ENCODE data around the gene NTMT1. TPM values are rescaled to one million over a fixed set of nuclear protein-coding genes. Genes with fewer than 3 reads are reported as not detected.
A peak's percentile ranks its signal among the peaks of the same experiment; 100 is the strongest.

NTMT1 gene
- total RNA-seq, 2 experiments from 2014 or later, result 50.7 to 52.5 TPM

GRCh38 chr9:129586245-129586644 is 39.7 kb upstream of the NTMT1 start:
- Histone ChIP-seq H3K27me3 (ENCODE audit: control insufficient read depth in 1 of 2, insufficient read depth in 2 of 2, low read length in 2 of 2) (no peaks in the 10 kb centered on the region), H3K27ac (ENCODE audit: low read depth in 1 of 2, low read length in 2 of 2) (peak overlapping the region in 1 of 2 donors; percentile 9), H3K9me3 (ENCODE audit: control insufficient read depth in 1 of 2, insufficient read depth in 1 of 2, low read length in 2 of 2) (peaks cover 0 to 3% of the 10 kb centered on the region in 2 experiments), H3K36me3 (ENCODE audit: insufficient read depth, low read length) (no peaks in the 10 kb centered on the region), H3K4me3 (ENCODE audit: low read length) (no peak overlapping the region), H3K4me1 (ENCODE audit: insufficient read depth, low read length) (peaks cover 50% of the 10 kb centered on the region)
- Mint-ChIP-seq H3K9me3 (no peaks in the 10 kb centered on the region), H3K36me3 (ENCODE audit: low read depth) (no peaks in the 10 kb centered on the region), H3K4me3 (no peak overlapping the region), H3K27ac (peak overlapping the region; percentile 37), H3K4me1 (ENCODE audit: low read depth) (peaks cover 49% of the 10 kb centered on the region), H3K27me3 (no peaks in the 10 kb centered on the region)
- TF ChIP-seq CTCF (IDR thresholded peaks at IDR 0.05), result no peak
- ChIA-PET CTCF (interaction anchor here (1.0 to 2.2 kb wide), 2 partner anchors 12 to 25 kb away, joined by 4 to 8 read pairs; no protein-coding TSS in a partner anchor), POLR2A (interaction anchor here (0.7 to 1.7 kb wide), 4 partner anchors 10 to 265 kb away, joined by 3 to 5 read pairs (median 3); no protein-coding TSS in a partner anchor)
- intact Hi-C loops (cut with DNase I, micrococcal nuclease), result loop anchor here in 1 of 2 experiments (10.0 kb wide), 1 partner anchor 91 kb away; no protein-coding TSS in a partner anchor
- ATAC-seq (ENCODE audit: poor library complexity) (peak; percentile 71), DNase-seq (peak in 3 of 14 experiments; percentile 30 to 49 (median 32))

- Mint-ChIP-seq H3K27me3 (no peaks in the 10 kb centered on the region), H3K9me3 (no peaks in the 10 kb centered on the region), H3K36me3 (ENCODE audit: low read depth) (no peaks in the 10 kb centered on the region), H3K27ac (peak overlapping the region; percentile 37), H3K4me1 (ENCODE audit: low read depth) (peaks cover 47% of the 10 kb centered on the region), H3K4me3 (peak overlapping the region; percentile 12)
- POLR2A ChIA-PET, result interaction anchor here (0.7 to 1.7 kb wide), 3 partner anchors 9 to 203 kb away, joined by 3 to 5 read pairs (median 3); no protein-coding TSS in a partner anchor
- ATAC-seq (ENCODE audit: poor library complexity) (peak; percentile 57), DNase-seq (peak in 5 of 14 experiments; percentile 30 to 69 (median 54))
- intact Hi-C loops (cut with DNase I, micrococcal nuclease), result loop anchor here in 1 of 2 experiments (10.0 kb wide), 1 partner anchor 92 kb away; no protein-coding TSS in a partner anchor
- H3K27ac ChIP-seq (ENCODE audit: low read depth in 1 of 2, low read length in 2 of 2), result peak overlapping the region in 1 of 2 donors; percentile 9
- no peaks in the 10 kb centered on the region for H3K27me3 ChIP-seq (ENCODE audit: control insufficient read depth in 1 of 2, insufficient read depth in 2 of 2, low read length in 2 of 2)
- TF ChIP-seq CTCF (IDR thresholded peaks at IDR 0.05), result no peak
- peaks cover 0 to 3% of the 10 kb centered on the region in 2 experiments for H3K9me3 ChIP-seq (ENCODE audit: control insufficient read depth in 1 of 2, insufficient read depth in 1 of 2, low read length in 2 of 2)
- CTCF ChIA-PET, result interaction anchor here (1.0 to 2.2 kb wide), 2 partner anchors 11 to 24 kb away, joined by 4 to 8 read pairs; no protein-coding TSS in a partner anchor
- H3K36me3 ChIP-seq (ENCODE audit: insufficient read depth, low read length), result no peaks in the 10 kb centered on the region
- H3K4me1 ChIP-seq (ENCODE audit: insufficient read depth, low read length), result peaks cover 46% of the 10 kb centered on the region
- no peak overlapping the region for H3K4me3 ChIP-seq (ENCODE audit: low read length)
These were observed 39.3 kb upstream of the NTMT1 start for GRCh38 chr9:129586685-129587084.

- peaks cover 40% of the 10 kb centered on the region for H3K4me1 ChIP-seq (ENCODE audit: insufficient read depth, low read length)
- Mint-ChIP-seq H3K27me3 (no peaks in the 10 kb centered on the region), H3K4me3 (no peak overlapping the region), H3K4me1 (ENCODE audit: low read depth) (peaks cover 37% of the 10 kb centered on the region), H3K27ac (peak overlapping the region; percentile 37), H3K9me3 (no peaks in the 10 kb centered on the region), H3K36me3 (ENCODE audit: low read depth) (no peaks in the 10 kb centered on the region)
- CTCF ChIA-PET, result interaction anchor here (1.0 to 2.2 kb wide), 2 partner anchors 10 to 23 kb away, joined by 4 to 8 read pairs; no protein-coding TSS in a partner anchor
- intact Hi-C loops (cut with DNase I, micrococcal nuclease), result loop anchor here in 1 of 2 experiments (10.0 kb wide), 1 partner anchor 93 kb away; no protein-coding TSS in a partner anchor
- no peak overlapping the region for H3K4me3 ChIP-seq (ENCODE audit: low read length)
- POLR2A ChIA-PET, result interaction anchor here (0.6 to 1.7 kb wide), 2 partner anchors 9 to 204 kb away, joined by 3 to 5 read pairs; no protein-coding TSS in a partner anchor
- ATAC-seq (ENCODE audit: poor library complexity), result no peak
- no peak for DNase-seq
- H3K27ac ChIP-seq (ENCODE audit: low read depth in 1 of 2, low read length in 2 of 2), result no peak overlapping the region
- H3K9me3 ChIP-seq (ENCODE audit: control insufficient read depth in 1 of 2, insufficient read depth in 1 of 2, low read length in 2 of 2), result peaks cover 0 to 3% of the 10 kb centered on the region in 2 experiments
- no peak for TF ChIP-seq CTCF (IDR thresholded peaks at IDR 0.05)
- H3K36me3 ChIP-seq (ENCODE audit: insufficient read depth, low read length), result no peaks in the 10 kb centered on the region
- H3K27me3 ChIP-seq (ENCODE audit: control insufficient read depth in 1 of 2, insufficient read depth in 2 of 2, low read length in 2 of 2), result no peaks in the 10 kb centered on the region
These were observed 38.3 kb upstream of the NTMT1 start for GRCh38 chr9:129587487-129588262.

All from CD4-positive, alpha-beta T cell (primary cell).